ENCODE data around the gene PPM1N. TPM values are rescaled to one million over a fixed set of nuclear protein-coding genes. Genes with fewer than 3 reads are reported as not detected.

Gene PPM1N
- total RNA-seq, 2 experiments from 2014 or later: 2.8 to 3.1 TPM

- POLR2A ChIA-PET: no interaction called here
- intact Hi-C loops (cut with DNase I, micrococcal nuclease): no loop called here
- no peak overlapping the region for H3K27ac Mint-ChIP-seq
- no peaks in the 10 kb centered on the region for H3K36me3 Mint-ChIP-seq (ENCODE audit: low read depth)
- DNase-seq (no peak), ATAC-seq (no peak)
- no peaks in the 10 kb centered on the region for H3K9me3 Mint-ChIP-seq (ENCODE audit: low read depth)
- no peaks in the 10 kb centered on the region for H3K4me1 Mint-ChIP-seq
- no peak overlapping the region for H3K4me3 Mint-ChIP-seq
- CTCF ChIA-PET: interaction anchor here (0.7 to 1.6 kb wide), 4 partner anchors 22 to 96 kb away, joined by 3 to 7 read pairs (median 4); no protein-coding TSS in a partner anchor
- no peaks in the 10 kb centered on the region for H3K27me3 Mint-ChIP-seq
Measured at GRCh38 chr19:45462174-45462573, 36.1 kb upstream of the PPM1N start.

DNA sequence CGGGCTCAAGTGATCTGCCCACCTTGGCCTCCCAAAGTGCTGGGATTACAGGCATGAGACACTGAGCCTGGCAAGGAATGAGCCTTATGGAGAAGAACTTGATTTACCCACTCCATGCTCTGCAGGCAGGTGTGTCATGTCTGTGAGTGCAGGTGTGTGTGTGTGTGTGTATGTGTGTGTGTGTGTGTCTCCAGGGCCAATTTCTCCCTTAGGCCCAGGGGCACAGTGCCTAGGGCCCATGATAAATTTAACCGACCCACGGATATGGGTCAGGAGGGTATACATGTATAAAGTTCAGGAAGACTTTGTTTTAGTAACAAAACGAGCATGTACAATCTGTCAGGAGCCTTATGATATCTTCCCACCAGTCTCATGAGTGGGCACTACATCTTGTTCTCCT is 35.0 kb upstream of the PPM1N start:
- ATAC-seq (no peak), DNase-seq (no peak)
- Mint-ChIP-seq H3K36me3 (ENCODE audit: low read depth) (no peaks in the 10 kb centered on the region), H3K4me3 (no peak overlapping the region), H3K27ac (no peak overlapping the region), H3K27me3 (no peaks in the 10 kb centered on the region), H3K4me1 (peaks cover 5% of the 10 kb centered on the region), H3K9me3 (ENCODE audit: low read depth) (no peaks in the 10 kb centered on the region)
- ChIA-PET POLR2A (no interaction called here), CTCF (interaction anchor here (0.5 to 0.9 kb wide), 2 partner anchors 23 to 324 kb away, joined by 3 to 5 read pairs; no protein-coding TSS in a partner anchor)
- intact Hi-C loops (cut with DNase I, micrococcal nuclease): no loop called here

GRCh38 chr19:45464274-45464673 is 34.0 kb upstream of the PPM1N start:
- POLR2A ChIA-PET: no interaction called here
- intact Hi-C loops (cut with DNase I, micrococcal nuclease): no loop called here
- no peak overlapping the region for H3K4me3 Mint-ChIP-seq
- no peaks in the 10 kb centered on the region for H3K9me3 Mint-ChIP-seq (ENCODE audit: low read depth)
- no peak overlapping the region for H3K27ac Mint-ChIP-seq
- DNase-seq: no peak
- no peaks in the 10 kb centered on the region for H3K36me3 Mint-ChIP-seq (ENCODE audit: low read depth)
- H3K4me1 Mint-ChIP-seq: peaks cover 6% of the 10 kb centered on the region
- no peak for ATAC-seq
- no peaks in the 10 kb centered on the region for H3K27me3 Mint-ChIP-seq
- CTCF ChIA-PET: interaction anchor here (1.0 kb wide), 1 partner anchor 14 kb away, joined by 4 read pairs; no protein-coding TSS in a partner anchor

DNA sequence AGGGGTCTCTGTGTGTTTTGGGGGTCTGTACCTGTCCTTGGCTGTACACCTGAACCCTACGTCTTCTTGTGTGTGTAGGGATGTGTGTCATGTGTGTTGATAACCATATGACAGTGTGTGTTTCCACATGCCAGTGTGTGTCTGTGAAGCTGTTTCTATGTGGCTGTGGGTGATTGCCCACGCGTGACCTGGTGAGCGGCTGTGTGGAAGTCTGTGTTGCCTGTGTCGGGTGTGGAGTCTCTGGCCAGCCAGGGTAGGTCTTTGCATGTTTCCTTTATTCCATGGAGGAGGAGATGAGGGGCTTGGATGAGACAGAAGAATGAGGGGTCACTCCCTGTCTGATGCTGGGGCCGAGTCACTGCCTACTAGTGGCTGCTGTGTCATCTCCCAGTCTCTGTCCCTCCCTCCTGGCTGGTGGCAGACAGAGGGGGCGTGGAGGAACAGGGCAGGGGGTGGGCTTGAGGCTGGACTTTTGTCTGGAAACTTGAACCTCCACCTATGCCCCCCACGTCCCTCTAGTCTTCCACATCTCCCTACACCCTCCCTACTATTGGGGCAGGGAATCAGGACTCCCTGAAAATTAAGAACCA is 33.3 kb upstream of the PPM1N start:
- no peaks in the 10 kb centered on the region for H3K36me3 Mint-ChIP-seq (ENCODE audit: low read depth)
- ChIA-PET CTCF (interaction anchor here (1.0 to 1.3 kb wide), 2 partner anchors 8 to 14 kb away, joined by 4 to 9 read pairs; no protein-coding TSS in a partner anchor), POLR2A (no interaction called here)
- intact Hi-C loops (cut with DNase I, micrococcal nuclease): loop anchor here in 1 of 2 experiments (5.0 kb wide), 2 partner anchors 463 to 1647 kb away; partner anchors contain the start of genes RELB and ZC3H4
- no peaks in the 10 kb centered on the region for H3K27me3 Mint-ChIP-seq
- DNase-seq (no peak), ATAC-seq (no peak)
- H3K4me3 Mint-ChIP-seq: no peak overlapping the region
- H3K9me3 Mint-ChIP-seq (ENCODE audit: low read depth): no peaks in the 10 kb centered on the region
- H3K27ac Mint-ChIP-seq: no peak overlapping the region
- H3K4me1 Mint-ChIP-seq: peaks cover 10% of the 10 kb centered on the region

DNA sequence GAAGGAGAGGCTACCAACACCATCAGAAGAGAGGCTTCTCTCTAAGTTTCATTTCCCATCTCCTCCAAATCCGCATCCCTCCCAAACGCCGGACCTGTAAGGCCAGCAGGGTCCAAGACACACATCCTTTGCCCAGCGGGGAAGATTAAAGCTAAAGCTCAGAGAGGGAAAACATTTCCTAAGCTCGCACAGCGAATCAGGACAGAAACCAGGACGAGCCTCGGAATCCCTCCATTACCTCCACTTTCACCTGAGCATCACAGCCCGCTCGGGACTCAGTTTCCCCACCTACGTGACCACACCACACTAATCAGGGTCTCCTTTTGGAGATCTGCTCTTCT is 31.2 kb upstream of the PPM1N start:
- H3K27me3 Mint-ChIP-seq: peaks cover 6% of the 10 kb centered on the region
- H3K9me3 Mint-ChIP-seq (ENCODE audit: low read depth): no peaks in the 10 kb centered on the region
- H3K4me1 Mint-ChIP-seq: peaks cover 25% of the 10 kb centered on the region
- no peak for DNase-seq
- peaks cover 16% of the 10 kb centered on the region for H3K36me3 Mint-ChIP-seq (ENCODE audit: low read depth)
- H3K4me3 Mint-ChIP-seq: peak overlapping the region; percentile 78
- ATAC-seq: no peak
- POLR2A ChIA-PET: interaction anchor here (0.6 to 3.3 kb wide), 11 partner anchors 9 to 233 kb away, joined by 3 to 26 read pairs (median 4); partner anchors contain the start of gene SNRPD2
- intact Hi-C loops (cut with DNase I, micrococcal nuclease): loop anchor here (1.0 to 5.0 kb wide), 6 partner anchors 12 to 1645 kb away; partner anchors contain the start of genes RELB (in 1 of the 2) and ZC3H4 (in 1 of the 2)
- H3K27ac Mint-ChIP-seq: peak overlapping the region; percentile 31
- CTCF ChIA-PET: interaction anchor here (0.6 to 4.8 kb wide), 9 partner anchors 12 to 289 kb away, joined by 3 to 57 read pairs (median 4); partner anchors contain the start of gene TRAPPC6A

DNA sequence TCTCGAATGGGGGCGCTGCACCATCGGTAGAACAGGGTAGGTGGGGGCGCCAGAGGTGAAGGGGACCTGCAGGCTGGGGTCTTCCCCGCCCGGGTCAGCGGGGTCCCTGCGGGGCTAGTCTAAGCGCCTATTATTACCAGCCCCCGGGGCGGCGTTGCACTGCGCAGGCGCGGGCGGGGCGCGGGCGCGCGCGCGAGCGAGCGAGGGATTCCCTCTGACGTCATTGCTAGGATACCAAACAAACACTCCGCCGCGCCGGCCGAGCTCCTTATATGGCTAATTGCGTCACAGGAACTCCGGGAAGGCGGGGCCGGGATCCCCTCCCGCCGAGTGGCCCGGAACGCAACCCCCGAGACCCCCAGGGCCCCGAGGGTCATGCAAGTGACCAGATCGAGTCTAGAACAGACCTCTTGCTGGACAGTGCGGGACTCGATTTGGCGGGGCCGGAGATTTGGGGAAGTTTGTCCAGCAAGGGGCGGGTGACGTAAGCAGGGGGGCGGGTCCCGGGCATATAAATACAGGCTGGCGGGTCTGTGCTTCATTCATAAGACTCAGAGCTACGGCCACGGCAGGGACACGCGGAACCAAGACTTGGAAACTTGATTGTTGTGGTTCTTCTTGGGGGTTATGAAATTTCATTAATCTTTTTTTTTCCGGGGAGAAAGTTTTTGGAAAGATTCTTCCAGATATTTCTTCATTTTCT is 30.6 kb upstream of the PPM1N start, which contains the start of gene FOSB:
TSS of gene FOSB (plus strand) at position 541 of the 703 bp plus-strand sequence. CDS start 591 bp downstream, outside the sequence.
- intact Hi-C loops (cut with DNase I, micrococcal nuclease): loop anchor here (1.0 to 5.0 kb wide), 9 partner anchors 12 to 1645 kb away; partner anchors contain the start of genes CLPTM1 (in 1 of the 2), MARK4 (in 1 of the 2), RELB (in 1 of the 2) and VASP (in 1 of the 2)
- DNase-seq: peak; percentile 96
- POLR2A ChIA-PET: interaction anchor here (0.6 to 3.3 kb wide), 18 partner anchors 9 to 832 kb away, joined by 3 to 26 read pairs (median 4); partner anchors contain the start of genes QPCTL and SNRPD2
- CTCF ChIA-PET: interaction anchor here (0.6 to 4.8 kb wide), 14 partner anchors 9 to 290 kb away, joined by 3 to 57 read pairs (median 4); partner anchors contain the start of gene TRAPPC6A
- H3K4me1 Mint-ChIP-seq: peaks cover 26% of the 10 kb centered on the region
- H3K27ac Mint-ChIP-seq: peak within 1 kb of the TSS; percentile 86
- ATAC-seq: peak; percentile 24
- H3K4me3 Mint-ChIP-seq: peak within 1 kb of the TSS; percentile 78
- peaks cover 20% of the 10 kb centered on the region for H3K36me3 Mint-ChIP-seq (ENCODE audit: low read depth)
- H3K9me3 Mint-ChIP-seq (ENCODE audit: low read depth): no peaks in the 10 kb centered on the region
- peaks cover 7% of the 10 kb centered on the region for H3K27me3 Mint-ChIP-seq

GRCh38 chr19:45468159-45468651 is 30.0 kb upstream of the PPM1N start:
- Mint-ChIP-seq H3K27ac (peak overlapping the region; percentile 86), H3K4me1 (peaks cover 29% of the 10 kb centered on the region), H3K36me3 (ENCODE audit: low read depth) (peaks cover 25% of the 10 kb centered on the region), H3K9me3 (ENCODE audit: low read depth) (no peaks in the 10 kb centered on the region), H3K27me3 (peaks cover 11% of the 10 kb centered on the region), H3K4me3 (peak overlapping the region; percentile 78)
- intact Hi-C loops (cut with DNase I, micrococcal nuclease): loop anchor here (2.0 to 5.0 kb wide), 5 partner anchors 39 to 1644 kb away; partner anchors contain the start of genes CLPTM1 (in 1 of the 2), MARK4 (in 1 of the 2), RELB (in 1 of the 2) and VASP (in 1 of the 2)
- ATAC-seq: no peak
- ChIA-PET POLR2A (interaction anchor here (0.6 to 3.3 kb wide), 16 partner anchors 9 to 831 kb away, joined by 3 to 26 read pairs (median 5); partner anchors contain the start of gene QPCTL), CTCF (interaction anchor here (0.6 to 4.8 kb wide), 13 partner anchors 10 to 174 kb away, joined by 3 to 57 read pairs (median 3); no protein-coding TSS in a partner anchor)
- peak; percentile 61 for DNase-seq

DNA sequence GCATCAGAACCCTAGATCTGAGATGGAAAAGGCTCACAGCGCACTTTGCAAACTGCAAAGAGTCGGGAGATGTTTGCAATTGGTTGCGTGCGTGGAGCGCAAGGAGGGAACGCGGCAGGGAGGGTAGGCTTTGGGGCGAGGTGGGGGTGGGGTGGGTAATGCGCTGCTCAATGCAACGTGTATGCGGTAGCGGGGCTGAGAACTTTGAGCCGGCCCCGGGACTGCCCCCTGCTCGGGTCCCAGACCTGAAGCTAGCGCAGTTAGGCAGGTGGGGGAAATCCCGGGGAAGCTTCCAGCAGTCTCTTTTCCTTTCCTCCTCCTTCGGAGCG is 29.5 kb upstream of the PPM1N start:
- no peak for DNase-seq
- intact Hi-C loops (cut with DNase I, micrococcal nuclease): loop anchor here (1.0 to 5.0 kb wide), 13 partner anchors 10 to 1644 kb away; partner anchors contain the start of genes BLOC1S3 (in 1 of the 2), CLPTM1 (in 1 of the 2), MARK4 (in 1 of the 2) and OPA3 (in 1 of the 2)
- Mint-ChIP-seq H3K9me3 (ENCODE audit: low read depth) (no peaks in the 10 kb centered on the region), H3K27me3 (peaks cover 11% of the 10 kb centered on the region), H3K27ac (peak overlapping the region; percentile 86), H3K36me3 (ENCODE audit: low read depth) (peaks cover 25% of the 10 kb centered on the region), H3K4me3 (peak overlapping the region; percentile 78), H3K4me1 (peaks cover 29% of the 10 kb centered on the region)
- peak; percentile 62 for ATAC-seq
- ChIA-PET POLR2A (interaction anchor here (0.6 to 3.3 kb wide), 5 partner anchors 10 to 173 kb away, joined by 3 to 26 read pairs (median 6); no protein-coding TSS in a partner anchor), CTCF (interaction anchor here (0.6 to 4.8 kb wide), 10 partner anchors 10 to 173 kb away, joined by 3 to 57 read pairs (median 4); no protein-coding TSS in a partner anchor)

DNA sequence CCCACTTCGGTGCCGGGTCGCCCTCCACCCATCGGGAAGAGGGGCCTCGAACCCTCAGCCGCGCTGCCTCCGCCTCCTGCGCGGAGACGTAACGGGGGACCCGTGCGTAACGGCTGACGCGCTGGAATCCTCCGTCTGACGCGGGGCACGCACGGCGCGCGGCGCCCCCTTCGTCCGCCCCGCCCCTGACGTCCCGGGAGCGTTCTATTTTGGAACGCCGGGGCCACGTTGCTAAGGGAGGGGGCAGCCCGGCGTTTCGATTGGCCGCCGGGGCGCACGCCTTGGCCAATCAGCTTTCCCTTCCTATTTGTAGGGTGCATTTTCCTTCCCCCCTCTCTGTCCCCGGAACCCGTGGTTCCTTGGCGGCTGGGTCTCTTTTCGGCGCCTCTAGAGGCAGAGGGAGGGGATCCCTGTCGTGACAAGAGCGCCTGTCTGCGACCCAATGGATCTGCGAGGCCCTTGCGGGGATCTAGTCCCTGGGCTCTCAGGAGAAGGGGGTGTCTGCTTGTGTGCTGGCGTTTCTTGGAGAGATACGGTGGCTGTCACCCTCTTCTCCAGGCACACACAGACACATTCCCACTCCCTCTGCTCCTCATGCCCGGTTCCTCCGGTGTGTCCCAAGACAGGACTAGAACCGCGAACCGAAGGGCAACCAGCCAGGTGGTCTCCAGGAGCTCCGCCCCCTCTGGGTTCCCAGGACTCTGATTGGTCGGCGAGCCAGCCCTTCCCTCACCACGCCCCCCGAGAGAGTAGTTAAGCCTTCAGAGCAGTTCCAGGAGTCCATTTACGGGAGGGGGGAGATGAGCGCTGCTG is 28.9 kb upstream of the PPM1N start:
- ATAC-seq (peak; percentile 82), DNase-seq (peak; percentile 97)
- H3K9me3 Mint-ChIP-seq (ENCODE audit: low read depth): no peaks in the 10 kb centered on the region
- ChIA-PET POLR2A (interaction anchor here (0.6 to 3.3 kb wide), 7 partner anchors 9 to 262 kb away, joined by 3 to 26 read pairs (median 5); no protein-coding TSS in a partner anchor), CTCF (interaction anchor here (0.7 to 4.8 kb wide), 8 partner anchors 9 to 46 kb away, joined by 3 to 57 read pairs (median 4); no protein-coding TSS in a partner anchor)
- peaks cover 11% of the 10 kb centered on the region for H3K27me3 Mint-ChIP-seq
- intact Hi-C loops (cut with DNase I, micrococcal nuclease): loop anchor here (1.0 to 5.0 kb wide), 13 partner anchors 9 to 1643 kb away; partner anchors contain the start of genes BLOC1S3 (in 1 of the 2), CLPTM1 (in 1 of the 2), MARK4 (in 1 of the 2) and OPA3 (in 1 of the 2)
- H3K27ac Mint-ChIP-seq: peak overlapping the region; percentile 86
- H3K4me3 Mint-ChIP-seq: peak overlapping the region; percentile 78
- H3K36me3 Mint-ChIP-seq (ENCODE audit: low read depth): peaks cover 25% of the 10 kb centered on the region
- peaks cover 29% of the 10 kb centered on the region for H3K4me1 Mint-ChIP-seq
